Inferior parietal cortex (tissue), 1 donor: ENCODE measurements around the gene OXLD1.

ENCODE experiments used
- DNase-seq: peaks from one replicate; pipeline ENCODE4 v3.0.0-alpha.2; 2016; ENCODE audit errors: extremely low spot score

Gene OXLD1

GRCh38 chr17:81666342-81667191 lies at the start of gene OXLD1, which contains the start of gene CCDC137:
Gene OXLD1 (minus strand): TSS chr17:81666605. CDS start chr17:81666577, 28 bp downstream.
Gene CCDC137 (plus strand): TSS chr17:81666737. CDS start chr17:81666767, 30 bp downstream.
- peak; percentile 97 for DNase-seq

GRCh38 chr17:81715107-81715871 lies 48.9 kb upstream of the OXLD1 start:
- DNase-seq: no peak

- no peak for DNase-seq
Observed at GRCh38 chr17:81714412-81715106, 48.2 kb upstream of the OXLD1 start.

- DNase-seq: no peak
Observed at GRCh38 chr17:81713556-81714411, 47.4 kb upstream of the OXLD1 start.

GRCh38 chr17:81713004-81713555 lies 46.7 kb upstream of the OXLD1 start:
- no peak for DNase-seq

- DNase-seq: no peak
Observed at GRCh38 chr17:81712468-81713003, 46.1 kb upstream of the OXLD1 start.

- DNase-seq: peak; percentile 70
Observed at GRCh38 chr17:81711814-81712467, 45.5 kb upstream of the OXLD1 start, which contains the start of gene SLC25A10. Gene SLC25A10 (plus strand): TSS chr17:81712284. CDS start chr17:81712427, 143 bp downstream.

- DNase-seq: no peak
Observed at GRCh38 chr17:81710514-81711308, 44.3 kb upstream of the OXLD1 start.

- DNase-seq: no peak
Observed at GRCh38 chr17:81708739-81709185, 42.4 kb upstream of the OXLD1 start.

- DNase-seq: no peak
Observed at GRCh38 chr17:81707725-81708646, 41.6 kb upstream of the OXLD1 start.

GRCh38 chr17:81706757-81707624 lies 40.6 kb upstream of the OXLD1 start:
- no peak for DNase-seq

- DNase-seq: no peak
Observed at GRCh38 chr17:81706232-81706611, 39.8 kb upstream of the OXLD1 start.

GRCh38 chr17:81705518-81706231 lies 39.3 kb upstream of the OXLD1 start:
- DNase-seq: no peak

GRCh38 chr17:81703747-81704654 lies 37.6 kb upstream of the OXLD1 start:
- no peak for DNase-seq
